HepG2 (cell line): ENCODE data around the gene CLPTM1L.

Experiments used
- ZMYM3 ChIP-seq: sonication (generic); formaldehyde crosslinking; IDR thresholded peaks from 2 replicates; pipeline ENCODE4 v1.5.1; 2020; ENCODE audit warnings: mild to moderate bottlenecking, missing genetic modification reagents
- ZNF24 ChIP-seq: fragments of 450-650 bp; IDR thresholded peaks from 2 replicates; pipeline ENCODE4 v1.6.1; 2017; ENCODE audit warnings: antibody characterized with exemption, mild to moderate bottlenecking
- TF ChIP-seq, protein P1 (sequence below): IDR thresholded peaks from 2 replicates; pipeline ENCODE4 v1.6.1; 2012; ENCODE audit warnings: low read length, improper control_type of control experiment
- TF ChIP-seq, protein P2 (sequence below), 2 experiments: IDR thresholded peaks; 2 replicates each; pipeline ENCODE4 v1.6.1; 2011 to 2012; ENCODE audit warnings: low read length in 2 of 2, borderline replicate concordance in 1 of 2, low read depth in 1 of 2, mild to moderate bottlenecking in 1 of 2, moderate library complexity in 1 of 2

- TF ChIP-seq ZNF24 (no peak), ZMYM3 (CRISPR knock-in tag) (no peak)
- TF ChIP-seq, protein P1, sequence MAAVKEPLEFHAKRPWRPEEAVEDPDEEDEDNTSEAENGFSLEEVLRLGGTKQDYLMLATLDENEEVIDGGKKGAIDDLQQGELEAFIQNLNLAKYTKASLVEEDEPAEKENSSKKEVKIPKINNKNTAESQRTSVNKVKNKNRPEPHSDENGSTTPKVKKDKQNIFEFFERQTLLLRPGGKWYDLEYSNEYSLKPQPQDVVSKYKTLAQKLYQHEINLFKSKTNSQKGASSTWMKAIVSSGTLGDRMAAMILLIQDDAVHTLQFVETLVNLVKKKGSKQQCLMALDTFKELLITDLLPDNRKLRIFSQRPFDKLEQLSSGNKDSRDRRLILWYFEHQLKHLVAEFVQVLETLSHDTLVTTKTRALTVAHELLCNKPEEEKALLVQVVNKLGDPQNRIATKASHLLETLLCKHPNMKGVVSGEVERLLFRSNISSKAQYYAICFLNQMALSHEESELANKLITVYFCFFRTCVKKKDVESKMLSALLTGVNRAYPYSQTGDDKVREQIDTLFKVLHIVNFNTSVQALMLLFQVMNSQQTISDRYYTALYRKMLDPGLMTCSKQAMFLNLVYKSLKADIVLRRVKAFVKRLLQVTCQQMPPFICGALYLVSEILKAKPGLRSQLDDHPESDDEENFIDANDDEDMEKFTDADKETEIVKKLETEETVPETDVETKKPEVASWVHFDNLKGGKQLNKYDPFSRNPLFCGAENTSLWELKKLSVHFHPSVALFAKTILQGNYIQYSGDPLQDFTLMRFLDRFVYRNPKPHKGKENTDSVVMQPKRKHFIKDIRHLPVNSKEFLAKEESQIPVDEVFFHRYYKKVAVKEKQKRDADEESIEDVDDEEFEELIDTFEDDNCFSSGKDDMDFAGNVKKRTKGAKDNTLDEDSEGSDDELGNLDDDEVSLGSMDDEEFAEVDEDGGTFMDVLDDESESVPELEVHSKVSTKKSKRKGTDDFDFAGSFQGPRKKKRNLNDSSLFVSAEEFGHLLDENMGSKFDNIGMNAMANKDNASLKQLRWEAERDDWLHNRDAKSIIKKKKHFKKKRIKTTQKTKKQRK: no peak
- TF ChIP-seq, protein P2, sequence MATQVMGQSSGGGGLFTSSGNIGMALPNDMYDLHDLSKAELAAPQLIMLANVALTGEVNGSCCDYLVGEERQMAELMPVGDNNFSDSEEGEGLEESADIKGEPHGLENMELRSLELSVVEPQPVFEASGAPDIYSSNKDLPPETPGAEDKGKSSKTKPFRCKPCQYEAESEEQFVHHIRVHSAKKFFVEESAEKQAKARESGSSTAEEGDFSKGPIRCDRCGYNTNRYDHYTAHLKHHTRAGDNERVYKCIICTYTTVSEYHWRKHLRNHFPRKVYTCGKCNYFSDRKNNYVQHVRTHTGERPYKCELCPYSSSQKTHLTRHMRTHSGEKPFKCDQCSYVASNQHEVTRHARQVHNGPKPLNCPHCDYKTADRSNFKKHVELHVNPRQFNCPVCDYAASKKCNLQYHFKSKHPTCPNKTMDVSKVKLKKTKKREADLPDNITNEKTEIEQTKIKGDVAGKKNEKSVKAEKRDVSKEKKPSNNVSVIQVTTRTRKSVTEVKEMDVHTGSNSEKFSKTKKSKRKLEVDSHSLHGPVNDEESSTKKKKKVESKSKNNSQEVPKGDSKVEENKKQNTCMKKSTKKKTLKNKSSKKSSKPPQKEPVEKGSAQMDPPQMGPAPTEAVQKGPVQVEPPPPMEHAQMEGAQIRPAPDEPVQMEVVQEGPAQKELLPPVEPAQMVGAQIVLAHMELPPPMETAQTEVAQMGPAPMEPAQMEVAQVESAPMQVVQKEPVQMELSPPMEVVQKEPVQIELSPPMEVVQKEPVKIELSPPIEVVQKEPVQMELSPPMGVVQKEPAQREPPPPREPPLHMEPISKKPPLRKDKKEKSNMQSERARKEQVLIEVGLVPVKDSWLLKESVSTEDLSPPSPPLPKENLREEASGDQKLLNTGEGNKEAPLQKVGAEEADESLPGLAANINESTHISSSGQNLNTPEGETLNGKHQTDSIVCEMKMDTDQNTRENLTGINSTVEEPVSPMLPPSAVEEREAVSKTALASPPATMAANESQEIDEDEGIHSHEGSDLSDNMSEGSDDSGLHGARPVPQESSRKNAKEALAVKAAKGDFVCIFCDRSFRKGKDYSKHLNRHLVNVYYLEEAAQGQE (IDR thresholded peaks at IDR 0.05; ENCODE audit: borderline replicate concordance in 1 of 2, low read depth in 1 of 2, low read length in 2 of 2): no peak
Observed at GRCh38 chr5:1277331-1277730, 67.6 kb downstream of the CLPTM1L start.
